H1 (cell line): ENCODE measurements around the gene KEL. TPM values are rescaled to one million over a fixed set of nuclear protein-coding genes. Genes with fewer than 3 reads are reported as not detected.

Experiments used
- CREB1 ChIP-seq: IDR thresholded peaks from 2 replicates; pipeline ENCODE4 v1.6.1; 2012; ENCODE audit warnings: inconsistent platforms
- KDM5A ChIP-seq: fragments of 200-600 bp; IDR thresholded peaks from 2 replicates; pipeline ENCODE4 v1.7.1; 2012; ENCODE audit warnings: mild to moderate bottlenecking, low read length, inconsistent platforms, mixed read lengths
- SUZ12 ChIP-seq: fragments of 200-600 bp; sonication (generic); IDR thresholded peaks from 2 replicates; pipeline ENCODE4 v1.6.1; 2012; ENCODE audit warnings: mild to moderate bottlenecking, inconsistent platforms, low read length, moderate library complexity, mixed read lengths
- polyA plus RNA-seq, 7 experiments: library from polyadenylated mRNA; depleted of rRNA in 3 of 7; stranded (reverse) in 5 of 7; unstranded in 2 of 7; fragments of >200 nt in 5 of 7; fragments of 200-250 nt in 2 of 7; gene quantifications; 1 replicate in 5 of 7; 2 replicates in 1 of 7; 4 replicates in 1 of 7; pipeline versions ENCODE4 v1.2.1 to v1.2.3, GENCODE V29; 2011 to 2013; ENCODE audit warnings: missing spikeins in 2 of 7, mixed read lengths in 2 of 7
- total RNA-seq: library from RNA; stranded (reverse); fragmentation: NEBNext Ultra II Directional; extraction: Animal tissue kit (Norgen Biotek cat#: 25700); gene quantifications from 2 replicates; pipeline ENCODE4 v1.2.1, GENCODE V29; 2021

Gene KEL
- total and polyA plus RNA-seq, 2 of the 8 experiments (the other 6 are each of a cell fraction or from before 2014, with no cell fraction given) = 1.8 to 1.9 TPM

DNA sequence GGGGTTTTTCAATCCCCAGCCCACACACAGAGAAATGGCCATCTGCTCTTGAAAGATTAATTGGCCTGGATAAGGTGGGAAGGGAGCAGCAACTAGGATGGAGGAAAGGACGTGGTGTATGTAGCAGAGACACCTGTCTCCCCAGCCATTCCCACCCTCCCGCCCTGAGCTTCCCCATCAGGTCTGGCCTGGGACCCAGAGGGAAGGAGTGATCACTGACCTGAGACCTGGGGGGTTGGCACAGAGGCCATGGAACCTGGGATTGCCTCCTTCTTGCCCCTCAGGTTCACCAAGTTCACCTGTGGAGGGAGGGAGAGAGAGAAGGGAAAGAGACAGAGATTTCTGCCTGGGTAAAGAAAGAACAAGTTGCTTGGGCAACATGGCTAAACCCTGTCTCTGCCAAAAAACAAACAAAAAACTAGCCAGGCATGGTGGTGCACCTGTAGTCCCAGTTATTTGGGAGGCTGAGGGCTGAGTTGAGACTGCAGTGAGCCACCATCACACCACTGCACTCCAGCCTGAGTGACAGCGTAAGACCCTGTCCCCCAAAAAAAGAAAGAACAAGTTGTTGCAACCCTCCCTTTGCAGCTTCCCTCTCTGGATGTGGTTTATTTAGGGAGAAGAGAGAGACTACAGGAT is 65.3 kb downstream of the KEL start (continued):
- TF ChIP-seq KDM5A (no peak), CREB1 (no peak), SUZ12 (no peak)
